Right lobe of liver (tissue), 6 donors: ENCODE results near the gene ACSBG1. TPM values are rescaled to one million over a fixed set of nuclear protein-coding genes. Genes with fewer than 3 reads are reported as not detected.
A peak's percentile ranks its signal among the peaks of the same experiment; 100 is the strongest.

ENCODE experiments used
- ATAC-seq, 4 donors: fragments of 200-7000 bp; cut with Tn5 transposase; one replicate each; pipeline ENCODE4 v1.9.1; 2020; ENCODE audit warnings: mild to moderate bottlenecking in 4 of 4, moderate library complexity in 4 of 4
- DNase-seq, 3 donors: peaks; one replicate each; pipeline ENCODE4 v3.0.0-alpha.2; 2020
- H3K27ac ChIP-seq, 3 donors: fragments of 200-600 bp; one replicate each; pipeline ENCODE4 v1.8.0; 2022
- H3K27me3 ChIP-seq, 2 donors: fragments of 200-600 bp; one replicate each; pipeline ENCODE4 v1.8.0; 2022
- H3K36me3 ChIP-seq, 4 donors: fragments of 200-600 bp; sonication (generic) in 1 of 4; one replicate each; pipeline versions ENCODE4 v1.5.1 to v1.8.0; 2017 to 2022; ENCODE audit warnings: control low read depth in 1 of 4
- H3K4me1 ChIP-seq, 4 donors: fragments of 200-600 bp; sonication (generic) in 1 of 4; one replicate each; pipeline versions ENCODE4 v1.5.1 to v1.8.0; 2017 to 2022; ENCODE audit warnings: control low read depth in 1 of 4
- H3K4me3 ChIP-seq, 3 donors: fragments of 200-600 bp; one replicate each; pipeline ENCODE4 v1.8.0; 2022
- H3K9me3 ChIP-seq, 4 donors: fragments of 200-600 bp; sonication (generic) in 1 of 4; one replicate each; pipeline versions ENCODE4 v1.5.1 to v1.8.0; 2017 to 2022; ENCODE audit warnings: control low read depth in 1 of 4
- CTCF ChIP-seq, 4 donors: fragments of 200-600 bp in 3 of 4; fragments of 450-650 bp in 1 of 4; IDR thresholded peaks; one replicate each; pipeline versions ENCODE4 v1.5.1 to v1.8.0; 2016 to 2022; ENCODE audit warnings: antibody characterized with exemption in 4 of 4, mild to moderate bottlenecking in 2 of 4
- POLR2A ChIP-seq: fragments of 450-650 bp; IDR thresholded peaks from one replicate; pipeline ENCODE4 v1.6.1; 2017; ENCODE audit warnings: antibody characterized with exemption, mild to moderate bottlenecking
- WGBS: methylation state at CpG from one replicate; pipeline ENCODE4 v1.1.6; 2018; ENCODE audit warnings: low coverage, low lambda C conversion rate; ENCODE audit not compliant: insufficient coverage; ENCODE audit errors: missing lambda C conversion rate; 5-methylcytosine and 5-hydroxymethylcytosine counted together
- intact Hi-C, 2 donors: fragments of 100-400 bp; cut with DNase I; formaldehyde crosslinking; loops; one replicate each; pipeline versions ENCODE4 v1.11.2 to v1.14.1; 2022
- total RNA-seq, 6 experiments: library from RNA; depleted of rRNA in 2 of 6; stranded (reverse); fragments of >200 nt in 2 of 6; fragmentation: NEBNext Ultra II Directional in 3 of 6; extraction: Animal tissue kit (Norgen Biotek cat#: 25700) in 3 of 6; gene quantifications; one replicate each; pipeline versions ENCODE4 v1.1.0 to v1.2.4, GENCODE V29; 2016 to 2023
- donor health status: DM: no; HTN: yes; CAD: no.
- donor health status: DM: no; HTN: no; CAD: no.
- donor health status: DM: no; HTN: no; CAD: no.
- donor health status: DM: no; HTN: yes; CAD: no.
- donor health status: DM: no; HTN: yes; CAD: no.

Gene ACSBG1
- total RNA-seq, 6 experiments from 2014 or later: not detected

- Histone ChIP-seq H3K4me3 (peak overlapping the region; percentile 90 to 94 (median 92)), H3K36me3 (no peaks in the 10 kb centered on the region), H3K27me3 (no peaks in the 10 kb centered on the region), H3K4me1 (peaks cover 0 to 15% (median 4%) of the 10 kb centered on the region in 4 donors), H3K27ac (peak overlapping the region in 2 of 3 donors; percentile 27 to 33), H3K9me3 (no peaks in the 10 kb centered on the region)
- ATAC-seq (peak in 2 of 4 donors; percentile 2 to 9), DNase-seq (no peak)
- TF ChIP-seq CTCF (IDR thresholded peaks at IDR 0.05): no peak
- no peak for TF ChIP-seq POLR2A
- WGBS: 13% methylated on average over 12 of the region's 14 CpGs
- intact Hi-C loops: no loop called here
These were observed 85.8 kb downstream of the ACSBG1 start for GRCh38 chr15:78148392-78149067.

GRCh38 chr15:78147566-78147965 lies 86.8 kb downstream of the ACSBG1 start:
- DNase-seq: no peak
- no peaks in the 10 kb centered on the region for H3K9me3 ChIP-seq
- intact Hi-C loops: no loop called here
- H3K4me3 ChIP-seq: no peak overlapping the region
- TF ChIP-seq CTCF (IDR thresholded peaks at IDR 0.05) (no peak), POLR2A (no peak)
- no peaks in the 10 kb centered on the region for H3K27me3 ChIP-seq
- no peak for ATAC-seq
- H3K36me3 ChIP-seq: no peaks in the 10 kb centered on the region
- no peak overlapping the region for H3K27ac ChIP-seq
- peaks cover 0 to 15% (median 4%) of the 10 kb centered on the region in 4 donors for H3K4me1 ChIP-seq
- WGBS: 84% methylated on average over 6 of the region's 6 CpGs

- Histone ChIP-seq H3K36me3 (no peaks in the 10 kb centered on the region), H3K27me3 (no peaks in the 10 kb centered on the region), H3K4me3 (no peak overlapping the region), H3K27ac (no peak overlapping the region), H3K4me1 (peaks cover 0 to 15% (median 4%) of the 10 kb centered on the region in 4 donors), H3K9me3 (no peaks in the 10 kb centered on the region)
- DNase-seq: no peak
- no peak for ATAC-seq
- WGBS: 92% methylated on average over 4 of the region's 4 CpGs
- intact Hi-C loops: no loop called here
- TF ChIP-seq POLR2A (no peak), CTCF (IDR thresholded peaks at IDR 0.05) (no peak)
These were observed 87.8 kb downstream of the ACSBG1 start for GRCh38 chr15:78146425-78147154.

- H3K4me1 ChIP-seq: peaks cover 0 to 15% (median 7%) of the 10 kb centered on the region in 4 donors
- intact Hi-C loops: no loop called here
These were observed 92.0 kb downstream of the ACSBG1 start for GRCh38 chr15:78142332-78142731.

More at GRCh38 chr15:78142332-78142731, 92.0 kb downstream of the ACSBG1 start:
- 94% methylated on average over 3 of the region's 3 CpGs for WGBS
- no peaks in the 10 kb centered on the region for H3K27me3 ChIP-seq
- no peak overlapping the region for H3K27ac ChIP-seq
- no peaks in the 10 kb centered on the region for H3K36me3 ChIP-seq
- H3K9me3 ChIP-seq: no peaks in the 10 kb centered on the region
- DNase-seq: peak in 1 of 3 donors; percentile 19
- no peak for TF ChIP-seq POLR2A
- no peak for TF ChIP-seq CTCF (IDR thresholded peaks at IDR 0.05)
- H3K4me3 ChIP-seq: no peak overlapping the region
- no peak for ATAC-seq
